Activated naive CD4-positive, alpha-beta T cell (primary cell): Measurements from ENCODE around the gene RLN3.

ENCODE experiments used
- DNase-seq, 4 experiments: peaks; one replicate each; lab custom pipeline; 2025; lab: John Stamatoyannopoulos, UW

The RLN3 gene, protein sequence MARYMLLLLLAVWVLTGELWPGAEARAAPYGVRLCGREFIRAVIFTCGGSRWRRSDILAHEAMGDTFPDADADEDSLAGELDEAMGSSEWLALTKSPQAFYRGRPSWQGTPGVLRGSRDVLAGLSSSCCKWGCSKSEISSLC

DNA sequence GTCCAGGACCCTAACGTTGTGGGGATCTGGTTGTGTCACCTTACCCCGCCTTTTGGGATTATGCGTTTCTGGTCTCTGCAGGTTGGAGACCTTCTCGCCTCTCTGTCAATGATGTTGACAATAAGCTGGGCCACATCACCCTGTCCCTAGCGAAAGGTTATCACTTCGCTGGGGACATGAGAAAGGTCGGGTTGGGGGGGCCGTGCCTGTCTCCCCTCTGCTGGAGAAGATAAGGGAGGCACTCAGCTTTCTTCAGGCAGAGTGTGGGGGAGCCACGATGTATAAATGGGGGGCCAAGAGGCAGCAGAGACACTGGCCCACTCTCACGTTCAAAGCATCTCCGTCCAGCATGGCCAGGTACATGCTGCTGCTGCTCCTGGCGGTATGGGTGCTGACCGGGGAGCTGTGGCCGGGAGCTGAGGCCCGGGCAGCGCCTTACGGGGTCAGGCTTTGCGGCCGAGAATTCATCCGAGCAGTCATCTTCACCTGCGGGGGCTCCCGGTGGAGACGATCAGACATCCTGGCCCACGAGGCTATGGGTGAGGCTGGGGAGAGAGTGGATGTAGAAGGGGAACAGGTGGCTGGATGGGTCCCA lies at the start of gene RLN3:
Gene RLN3 (plus strand): TSS at position 293 of the 595 bp plus-strand sequence. CDS start 57 bp downstream, at position 350.
- DNase-seq = no peak

DNA sequence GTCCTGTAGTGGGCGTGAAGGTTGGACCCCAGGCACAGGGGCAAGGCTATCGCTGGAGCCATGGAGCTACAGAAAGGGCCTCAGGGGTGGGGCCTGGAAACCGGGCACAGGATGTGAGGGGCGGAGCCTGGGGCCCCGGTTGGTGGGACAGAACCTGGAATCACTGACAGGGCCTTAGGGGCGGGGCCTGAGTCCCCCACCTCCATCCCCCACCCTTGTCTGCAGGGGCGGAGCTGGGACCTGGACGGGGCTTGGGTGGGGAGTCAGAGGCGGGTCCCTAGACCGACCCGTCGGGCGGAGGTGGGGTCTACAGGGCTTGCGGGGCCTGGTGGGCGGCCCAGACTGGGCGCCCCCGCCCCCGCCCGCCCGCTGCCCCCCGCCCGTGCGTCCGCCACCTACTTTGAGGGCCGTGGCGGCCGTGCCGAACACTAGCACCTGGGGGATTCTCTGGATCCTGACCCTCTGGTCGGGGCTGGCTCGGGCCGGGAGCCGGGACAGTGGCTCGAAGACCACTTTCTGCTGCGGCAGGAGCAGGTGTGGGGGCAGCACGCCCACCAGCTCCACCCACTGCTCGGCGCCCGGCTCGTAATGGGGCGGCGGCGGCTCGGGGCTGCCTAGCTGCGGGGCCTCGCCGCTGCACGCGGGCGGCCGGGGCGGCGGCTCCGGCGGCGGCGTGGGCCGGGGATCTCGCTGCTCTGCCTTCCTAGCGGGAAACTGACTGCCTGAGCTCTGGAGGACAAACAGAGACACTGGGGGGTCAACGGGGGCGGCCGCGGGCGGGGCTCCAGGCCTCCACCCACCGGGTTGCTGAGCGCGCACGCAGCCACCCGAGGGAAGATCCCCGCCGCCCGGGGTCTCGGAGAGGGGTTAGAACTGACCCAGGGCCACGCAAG lies 49.4 kb upstream of the RLN3 start:
- no peak for DNase-seq

DNA sequence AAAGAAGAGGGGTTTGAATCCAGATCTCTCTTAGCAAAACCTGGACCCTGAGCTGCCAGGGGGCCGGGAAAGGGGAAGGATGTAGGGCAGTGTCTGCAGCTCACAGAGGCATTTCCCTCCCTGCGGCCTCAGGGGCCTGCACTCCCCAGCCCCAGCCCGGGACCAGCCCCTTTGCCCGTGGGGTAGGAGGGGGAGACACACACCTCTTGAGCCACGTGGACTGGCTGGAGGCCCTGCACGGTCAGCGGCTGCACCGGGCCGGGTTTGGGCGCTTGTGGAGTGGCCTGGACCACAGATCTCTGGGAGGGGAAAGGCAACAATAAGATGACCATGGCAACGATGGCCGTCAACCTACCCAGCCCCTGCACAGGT lies 48.7 kb upstream of the RLN3 start:
- DNase-seq = no peak

DNA sequence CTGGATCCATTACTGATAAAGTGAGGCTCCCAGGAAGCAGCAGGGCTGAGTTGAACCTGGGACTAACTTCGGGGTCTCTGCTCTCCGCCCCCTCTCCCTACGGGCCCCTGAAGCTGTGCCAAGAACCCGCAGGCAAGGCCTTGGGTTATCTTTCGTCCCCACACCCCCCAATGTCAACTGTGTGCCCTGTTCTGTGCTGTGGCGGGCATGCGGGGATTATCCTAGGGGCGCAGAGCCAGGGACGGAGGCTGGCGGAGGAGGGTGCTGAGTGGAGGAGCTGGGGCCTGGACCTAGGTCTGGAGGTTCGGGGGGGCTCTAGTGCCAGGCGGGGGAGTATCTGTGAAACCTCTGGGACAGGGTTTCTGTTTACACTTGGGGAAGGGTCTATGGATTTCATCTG lies 48.3 kb upstream of the RLN3 start:
- DNase-seq = no peak

DNA sequence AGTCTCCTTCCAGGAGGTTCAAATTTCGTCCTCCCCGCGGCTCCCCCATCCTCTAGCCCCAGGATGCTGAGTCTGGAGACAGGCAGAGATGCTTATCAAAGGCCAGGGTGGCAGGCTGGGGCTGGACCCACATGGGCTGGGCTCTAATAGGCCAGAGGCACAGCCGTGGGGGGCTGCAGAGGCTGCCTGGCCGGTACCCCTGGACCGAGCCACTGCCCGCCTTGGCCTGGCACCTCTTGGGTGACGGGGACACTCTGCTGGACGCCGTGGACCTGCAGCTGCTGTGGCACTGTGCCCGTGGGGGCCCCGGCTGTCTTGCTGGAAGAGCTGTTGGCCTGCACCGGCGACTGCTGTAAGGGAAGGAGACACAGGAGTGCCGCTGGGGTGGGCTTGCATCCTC lies 47.6 kb upstream of the RLN3 start:
- no peak for DNase-seq

DNA sequence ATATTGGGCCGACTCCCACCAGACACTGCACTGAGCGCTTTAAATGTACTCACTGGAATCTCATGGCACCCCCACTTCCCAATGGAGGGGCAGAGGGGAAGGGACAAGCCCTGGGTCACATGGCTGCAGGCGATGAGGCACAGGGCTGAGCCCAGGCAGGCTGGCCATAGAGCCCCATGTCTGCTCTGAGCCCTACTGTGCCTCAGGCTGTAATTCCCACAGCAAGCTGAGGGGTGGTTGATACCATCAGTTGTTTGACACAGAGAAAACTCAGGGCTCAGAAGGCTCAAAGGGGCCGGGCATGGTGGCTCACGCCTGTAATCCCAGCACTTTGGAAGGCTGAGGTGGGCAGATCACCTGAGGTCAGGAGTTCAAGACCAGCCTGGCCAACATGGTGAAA lies 46.9 kb upstream of the RLN3 start:
- no peak for DNase-seq

DNA sequence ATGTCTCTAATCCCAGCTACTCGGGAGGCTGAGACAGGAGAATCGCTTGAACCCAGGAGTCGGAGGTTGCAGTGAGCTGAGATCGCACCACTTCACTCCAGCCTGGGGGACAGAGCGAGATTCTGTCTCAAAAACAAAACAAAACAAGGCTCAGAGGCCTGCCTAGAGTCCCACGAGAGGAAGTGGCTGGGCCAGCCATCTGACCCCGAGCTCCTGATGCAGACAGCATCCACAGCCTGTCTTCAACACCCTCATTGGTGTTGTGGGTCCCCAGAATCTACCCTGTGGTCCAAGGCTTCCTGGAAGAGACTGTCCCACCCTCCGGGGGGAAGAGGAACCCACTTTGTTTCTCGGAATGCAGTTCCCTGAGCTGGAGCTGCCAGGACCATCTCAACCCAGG lies 46.5 kb upstream of the RLN3 start:
- no peak for DNase-seq

DNA sequence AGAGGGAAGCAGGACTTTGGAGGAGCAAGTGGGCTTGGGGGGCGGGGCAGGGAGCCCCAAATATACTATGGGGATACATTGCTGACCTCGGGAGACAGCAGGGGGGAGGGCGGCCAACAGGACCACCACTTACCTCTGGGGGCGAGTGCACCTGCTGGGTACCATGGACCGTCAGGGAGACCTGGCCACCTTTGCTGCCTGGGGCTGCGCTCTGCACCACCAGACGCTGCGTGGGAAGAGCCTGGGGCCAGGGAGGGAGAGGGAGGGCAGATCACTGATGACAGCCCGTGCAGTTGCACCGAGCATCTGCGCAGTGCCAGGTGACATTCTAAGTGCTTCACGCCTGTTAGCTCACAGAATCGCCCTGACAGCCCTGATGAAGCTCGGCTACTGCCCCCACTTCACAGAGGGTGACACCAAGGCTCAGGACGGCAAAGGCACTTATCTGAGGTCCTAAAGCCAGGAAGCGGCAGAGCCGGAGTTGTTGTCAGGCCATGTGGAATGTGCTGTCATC lies 45.9 kb upstream of the RLN3 start:
- no peak for DNase-seq

DNA sequence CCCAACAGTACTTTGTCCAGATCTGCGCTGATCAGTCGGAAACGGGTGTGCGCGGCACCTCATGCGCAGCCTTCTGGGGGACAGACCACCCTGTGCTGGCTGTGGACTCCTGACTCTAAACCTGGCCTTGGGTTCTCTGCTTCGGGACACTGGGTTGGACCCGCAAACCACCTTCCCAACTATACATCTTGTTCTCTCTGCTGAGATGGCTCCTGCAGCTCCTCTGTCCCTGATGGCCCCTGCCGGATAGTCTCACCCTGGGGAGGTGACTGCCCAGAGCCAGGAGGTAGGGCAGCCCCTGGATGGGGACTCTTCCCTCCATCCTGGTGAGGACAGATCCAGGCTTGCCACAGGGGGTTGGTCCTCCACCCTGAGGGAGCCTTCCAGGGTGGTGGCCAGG lies 45.2 kb upstream of the RLN3 start:
- no peak for DNase-seq

DNA sequence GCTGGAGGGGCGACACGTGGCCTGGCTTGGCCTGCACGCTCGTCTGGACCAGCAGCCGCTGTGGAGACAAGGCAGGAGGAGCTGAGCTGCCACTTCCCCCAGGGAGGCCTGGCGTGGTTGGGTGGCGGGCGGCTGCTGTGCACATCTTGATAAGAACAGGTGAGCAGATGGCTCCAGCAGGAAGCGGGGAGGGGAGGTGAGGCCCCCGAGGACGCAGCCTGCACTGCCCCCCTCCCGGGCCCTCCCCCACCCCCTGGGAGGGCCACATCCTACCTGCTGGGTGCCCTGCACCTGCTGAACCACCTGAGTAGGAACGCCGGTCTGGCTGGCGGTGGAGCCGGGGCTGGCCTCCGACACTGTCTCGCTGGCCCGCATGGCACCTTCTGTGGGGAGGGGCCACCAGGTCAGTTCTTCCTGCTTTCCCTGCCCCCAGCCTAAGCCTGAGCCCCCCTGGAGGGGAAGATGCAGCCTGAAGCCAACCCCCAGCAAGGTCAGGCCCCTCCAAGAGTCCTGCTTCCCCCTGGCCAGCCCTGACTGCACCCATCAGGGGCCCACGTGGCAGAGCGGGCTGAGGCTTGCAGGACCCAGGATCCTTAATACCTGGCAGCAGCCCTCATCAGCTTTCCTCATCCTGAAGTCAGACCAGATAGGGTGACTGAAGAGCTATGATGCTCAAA lies 44.6 kb upstream of the RLN3 start:
- DNase-seq = peak in 2 of 4 experiments; percentile 21 to 37

DNA sequence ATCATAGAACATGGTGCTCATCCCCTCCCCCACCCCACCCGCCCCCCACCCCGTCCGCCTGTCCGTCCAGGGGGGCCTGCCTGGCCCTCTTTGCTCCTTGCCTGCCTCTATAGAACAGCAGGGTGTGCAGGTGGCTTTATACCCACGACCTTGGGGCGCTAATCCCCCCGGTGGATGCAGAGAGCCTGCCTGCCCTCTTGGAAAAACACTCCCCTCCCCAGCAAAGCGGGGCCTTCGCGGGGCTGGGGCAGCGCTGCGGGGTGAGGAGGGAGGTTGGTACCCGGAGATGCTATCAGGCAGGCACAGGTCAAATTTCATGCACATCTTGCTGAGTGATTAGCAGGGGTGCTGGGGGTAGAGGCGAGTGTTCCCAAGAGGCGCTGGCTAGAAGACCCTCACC lies 43.8 kb upstream of the RLN3 start:
- DNase-seq = no peak

DNA sequence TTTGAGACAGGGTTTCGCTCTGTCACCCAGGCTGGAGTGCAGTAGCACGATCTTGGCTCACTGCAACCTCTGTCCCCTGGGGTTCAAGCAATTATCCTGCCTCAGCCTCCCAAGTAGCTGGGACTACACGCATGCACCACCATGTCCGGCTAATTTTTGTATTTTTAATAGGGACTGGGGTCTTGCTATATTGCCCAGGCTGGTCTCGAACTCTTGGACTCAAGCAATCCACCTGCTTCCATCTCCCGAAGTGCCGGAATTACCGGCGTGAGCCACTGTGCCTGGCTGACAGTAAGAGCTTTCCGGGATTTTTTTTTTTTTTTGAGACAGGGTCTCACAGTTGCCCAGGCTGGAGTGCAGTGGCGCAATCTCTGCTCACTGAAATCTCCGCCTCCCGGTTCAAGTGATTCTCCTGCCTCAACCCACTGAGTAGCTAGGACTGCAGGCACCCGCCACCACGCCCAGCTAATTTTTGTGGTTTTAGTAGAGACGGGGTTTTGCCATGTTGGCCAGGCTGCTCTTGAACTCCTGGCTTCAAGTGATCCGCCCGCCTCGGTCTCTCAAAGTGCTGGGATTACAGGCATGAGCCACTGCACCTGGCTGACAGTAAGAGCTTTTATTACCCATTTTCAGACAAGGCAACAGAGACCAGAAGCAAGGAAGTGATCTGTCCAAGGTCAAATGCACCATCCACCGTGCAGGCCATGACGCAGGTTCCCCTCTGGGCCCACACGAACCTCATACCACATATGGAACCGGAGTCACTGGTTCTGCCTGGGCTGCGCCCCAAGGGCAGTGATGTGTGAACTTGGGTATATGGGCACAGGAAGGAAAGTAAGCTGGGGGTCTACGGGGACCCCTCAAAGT lies 42.8 kb upstream of the RLN3 start:
- DNase-seq = no peak

DNA sequence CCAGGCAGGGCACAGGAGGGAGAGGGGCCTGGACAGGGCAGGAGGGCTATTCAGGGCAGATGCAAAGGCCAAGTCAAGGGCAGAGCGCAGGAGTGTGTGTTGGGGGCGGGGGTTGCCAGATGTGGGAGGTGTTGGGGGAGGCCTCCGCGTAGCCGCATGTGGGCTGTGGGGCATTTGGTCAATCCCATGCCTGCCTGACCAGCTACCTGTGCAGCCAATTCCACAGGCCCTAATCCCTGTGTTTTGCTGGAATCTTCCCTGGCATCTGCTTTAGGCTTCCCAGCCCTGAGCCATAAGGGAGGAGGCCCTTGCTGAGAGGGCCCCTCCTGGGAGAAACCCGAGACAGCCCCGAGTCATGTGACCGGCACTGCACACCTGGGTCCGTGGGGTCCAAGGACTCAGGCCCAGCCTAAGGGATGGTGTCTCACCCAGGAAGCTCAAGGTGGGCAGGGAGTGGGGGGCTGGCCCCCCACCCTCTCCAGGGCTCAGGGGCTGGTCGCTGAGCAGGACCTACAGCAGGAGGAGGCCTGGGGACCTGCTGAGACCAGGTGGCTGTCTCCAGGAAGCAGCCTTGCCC lies 42.1 kb upstream of the RLN3 start:
- no peak for DNase-seq

DNA sequence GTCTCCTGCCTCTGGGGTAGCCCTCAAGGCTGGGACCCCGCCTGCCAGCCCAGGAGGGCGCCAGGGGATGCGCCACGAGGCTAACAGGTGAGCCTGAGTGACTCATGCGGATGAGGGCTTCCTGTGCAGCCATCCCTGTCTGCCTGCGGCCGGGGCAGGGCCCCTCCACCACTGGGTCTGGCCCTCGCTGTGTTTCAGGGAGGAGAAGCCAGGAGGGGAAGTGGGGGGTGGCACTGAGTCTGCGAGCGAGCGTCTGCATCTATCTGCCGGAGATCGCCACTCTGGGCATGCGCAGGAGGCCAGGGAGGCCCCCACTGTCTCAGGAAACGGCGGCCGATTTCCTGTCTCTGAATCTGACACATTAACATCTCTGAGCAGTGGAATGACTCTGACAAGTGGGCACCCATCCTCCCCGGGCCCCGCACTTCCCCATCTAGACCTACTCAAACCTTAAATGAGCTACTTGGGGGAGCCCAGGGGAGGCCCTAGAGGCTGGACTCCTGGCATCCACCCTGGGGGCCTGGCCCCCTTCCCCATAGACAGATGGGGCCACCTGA lies 41.5 kb upstream of the RLN3 start:
- peak; percentile 88 to 98 (median 96) for DNase-seq

DNA sequence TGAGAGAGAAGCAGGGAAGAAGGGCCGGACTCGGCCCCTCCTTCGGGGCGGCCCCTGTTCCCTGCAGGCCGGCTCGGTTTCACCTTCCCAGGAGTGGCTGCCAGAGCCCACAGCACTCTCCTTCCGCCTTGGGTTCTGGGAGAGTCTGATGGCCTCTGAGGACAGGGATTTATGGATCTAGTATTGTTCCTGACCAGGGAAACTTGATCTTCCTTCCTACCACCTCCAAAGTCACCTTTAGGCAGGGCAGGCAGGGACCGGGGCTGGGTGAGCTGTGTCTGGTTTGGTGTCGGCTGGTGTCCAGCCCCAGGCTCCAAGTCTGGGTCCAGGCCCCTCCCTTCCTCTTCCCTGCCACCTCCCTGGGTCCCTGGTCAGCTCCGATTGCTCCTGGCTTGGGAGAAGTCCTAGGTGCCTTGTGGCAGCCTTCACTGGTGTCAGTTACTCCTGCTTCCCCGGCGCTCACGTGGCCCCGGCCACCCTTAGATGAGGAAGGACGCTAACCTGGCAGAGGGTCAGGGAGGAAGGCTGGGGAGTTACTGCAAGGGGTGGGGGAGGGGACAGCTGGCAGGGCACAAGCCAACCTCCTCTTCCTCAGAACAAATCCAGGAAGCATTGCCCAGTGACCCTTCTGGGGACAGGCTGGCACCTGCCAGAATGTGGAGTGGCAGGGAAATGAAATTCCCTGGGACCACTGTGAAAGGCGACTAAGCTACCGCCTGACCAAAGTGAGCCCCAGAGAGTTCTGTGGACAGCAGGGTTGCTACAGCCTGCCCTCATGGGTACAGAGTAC lies 40.7 kb upstream of the RLN3 start:
- DNase-seq = no peak

DNA sequence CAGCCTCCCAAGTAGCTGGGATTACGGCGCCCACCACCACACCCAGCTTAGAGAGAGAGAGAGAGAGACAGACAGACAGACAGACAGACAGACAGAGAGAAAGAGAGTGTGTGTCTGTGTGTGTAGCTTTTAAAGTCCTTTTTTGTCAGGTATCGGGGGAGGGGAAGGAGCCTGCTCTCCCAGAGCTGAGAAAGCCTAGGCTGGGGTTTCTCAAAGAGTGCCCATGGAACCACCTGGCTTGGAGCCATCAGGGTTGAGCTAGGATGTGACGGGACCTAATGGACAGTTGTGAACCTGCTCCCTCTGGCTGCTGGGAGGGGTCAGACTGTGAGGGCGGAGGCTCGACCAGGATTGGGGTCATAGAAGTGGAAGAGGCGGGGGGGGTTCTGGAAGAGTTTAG lies 38.5 kb upstream of the RLN3 start:
- DNase-seq = no peak

DNA sequence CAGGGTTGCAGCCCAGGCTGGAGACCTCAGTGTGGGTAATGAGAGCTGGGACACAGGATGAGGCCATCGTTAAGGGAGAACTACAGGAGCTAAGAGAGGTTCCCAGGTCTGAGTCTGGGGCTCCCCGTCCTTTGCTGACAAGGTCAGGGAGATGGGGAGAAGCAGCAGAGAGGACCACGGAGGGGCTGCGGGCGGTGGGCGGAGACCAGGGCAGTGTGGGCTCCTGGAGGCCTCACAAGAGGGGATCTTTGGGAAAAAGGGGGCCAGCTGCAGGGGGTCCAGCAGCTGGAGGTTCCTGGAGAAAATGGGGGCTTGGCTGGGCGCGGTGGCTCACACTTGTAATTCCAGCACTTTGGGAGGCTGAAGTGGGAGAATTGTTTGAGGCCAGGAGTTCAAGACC lies 37.9 kb upstream of the RLN3 start:
- DNase-seq = no peak

DNA sequence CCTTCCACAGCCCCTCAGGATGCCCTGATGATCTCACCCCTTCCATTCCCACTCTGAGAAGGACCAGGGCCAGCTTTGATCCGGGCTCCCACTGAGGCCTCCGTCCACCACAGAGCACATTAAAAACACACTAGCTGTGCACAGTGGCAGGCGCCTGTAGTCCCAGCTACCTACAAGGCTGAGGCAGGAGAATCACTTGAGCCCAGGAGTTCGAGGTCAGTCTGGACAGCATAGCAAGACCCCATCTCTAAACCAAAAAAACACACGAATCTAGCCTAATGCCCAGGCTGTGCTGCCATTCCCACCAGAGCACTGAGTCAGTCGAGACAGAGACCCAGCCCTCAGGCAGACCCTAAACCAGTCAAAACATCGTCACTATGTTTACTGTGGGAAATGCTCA lies 35.9 kb upstream of the RLN3 start:
- no peak for DNase-seq

DNA sequence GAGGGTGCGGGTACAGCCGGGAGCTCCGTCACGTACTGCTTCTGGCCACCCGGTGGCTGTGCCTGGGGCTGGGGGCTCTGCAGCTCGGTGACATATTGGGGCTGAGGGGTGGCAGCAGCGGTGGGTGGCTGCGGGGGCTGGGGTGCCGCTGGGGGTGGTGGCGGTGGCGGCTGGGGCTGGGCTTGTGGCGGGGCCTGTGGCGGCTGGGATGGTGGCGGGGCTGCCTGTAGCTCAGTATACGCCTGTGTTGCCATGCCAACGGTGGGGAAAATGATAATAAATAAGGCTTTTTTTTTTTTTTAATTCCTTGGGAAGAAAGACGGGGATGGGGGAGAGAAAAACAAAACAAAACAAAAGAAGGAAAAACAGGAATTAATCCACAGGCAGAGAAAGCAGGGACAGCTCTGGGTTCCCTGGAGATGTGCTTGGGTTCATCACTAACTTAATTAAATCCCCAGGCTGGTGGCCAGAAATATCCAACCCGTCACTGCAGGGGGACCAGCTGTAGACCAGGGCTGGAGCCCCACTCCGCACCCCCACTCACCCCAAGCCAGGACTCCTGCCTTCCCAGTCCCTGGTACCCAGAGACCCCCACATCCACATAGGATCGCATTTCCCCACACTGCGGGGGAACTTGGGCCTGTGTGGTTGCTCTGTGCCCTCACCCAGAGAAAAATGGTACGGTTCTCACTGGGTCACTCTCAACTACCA lies 34.2 kb upstream of the RLN3 start:
- no peak for DNase-seq
